ENCODE data around the gene UBE2G1.

DNA sequence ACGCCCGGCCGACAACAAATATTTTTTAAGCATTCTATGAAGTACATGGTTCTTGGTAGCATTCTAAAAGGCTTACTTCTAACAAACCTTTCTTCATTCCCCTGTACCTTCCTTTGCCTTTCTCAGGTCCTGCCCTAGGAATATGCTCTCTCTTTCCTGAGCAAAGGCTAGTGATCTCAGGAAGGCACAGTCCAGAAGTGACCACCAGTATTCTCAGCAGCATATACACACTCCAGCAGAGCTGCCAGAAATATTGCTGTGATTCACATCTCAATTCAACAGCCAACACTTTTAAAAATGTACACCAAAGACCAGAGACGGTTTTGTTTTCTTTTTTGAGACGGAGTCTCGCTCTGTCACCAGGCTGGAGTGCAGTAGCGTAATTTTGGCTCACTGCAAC is 61.3 kb downstream of the UBE2G1 start:
- TF ChIP-seq, protein P1, sequence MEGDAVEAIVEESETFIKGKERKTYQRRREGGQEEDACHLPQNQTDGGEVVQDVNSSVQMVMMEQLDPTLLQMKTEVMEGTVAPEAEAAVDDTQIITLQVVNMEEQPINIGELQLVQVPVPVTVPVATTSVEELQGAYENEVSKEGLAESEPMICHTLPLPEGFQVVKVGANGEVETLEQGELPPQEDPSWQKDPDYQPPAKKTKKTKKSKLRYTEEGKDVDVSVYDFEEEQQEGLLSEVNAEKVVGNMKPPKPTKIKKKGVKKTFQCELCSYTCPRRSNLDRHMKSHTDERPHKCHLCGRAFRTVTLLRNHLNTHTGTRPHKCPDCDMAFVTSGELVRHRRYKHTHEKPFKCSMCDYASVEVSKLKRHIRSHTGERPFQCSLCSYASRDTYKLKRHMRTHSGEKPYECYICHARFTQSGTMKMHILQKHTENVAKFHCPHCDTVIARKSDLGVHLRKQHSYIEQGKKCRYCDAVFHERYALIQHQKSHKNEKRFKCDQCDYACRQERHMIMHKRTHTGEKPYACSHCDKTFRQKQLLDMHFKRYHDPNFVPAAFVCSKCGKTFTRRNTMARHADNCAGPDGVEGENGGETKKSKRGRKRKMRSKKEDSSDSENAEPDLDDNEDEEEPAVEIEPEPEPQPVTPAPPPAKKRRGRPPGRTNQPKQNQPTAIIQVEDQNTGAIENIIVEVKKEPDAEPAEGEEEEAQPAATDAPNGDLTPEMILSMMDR (IDR thresholded peaks at IDR 0.05), result no peak
- TF ChIP-seq POLR2A (IDR thresholded peaks at IDR 0.05), result no peak

Measured in body of pancreas (tissue), 4 donors.